HG02840 (cell line): ENCODE results near the gene AKR1D1.

Source experiments
- ATAC-seq: cut with Tn5 transposase; IDR thresholded peaks from one replicate; pipeline ENCODE4 v1.9.1; 2021; ENCODE audit warnings: mild to moderate bottlenecking, moderate library complexity, moderate number of reproducible peaks; ENCODE audit not compliant: unreplicated experiment, low FRiP score

Gene AKR1D1

GRCh38 chr7:138158739-138159528, 82.7 kb downstream of the AKR1D1 start:
- ATAC-seq: no peak

DNA sequence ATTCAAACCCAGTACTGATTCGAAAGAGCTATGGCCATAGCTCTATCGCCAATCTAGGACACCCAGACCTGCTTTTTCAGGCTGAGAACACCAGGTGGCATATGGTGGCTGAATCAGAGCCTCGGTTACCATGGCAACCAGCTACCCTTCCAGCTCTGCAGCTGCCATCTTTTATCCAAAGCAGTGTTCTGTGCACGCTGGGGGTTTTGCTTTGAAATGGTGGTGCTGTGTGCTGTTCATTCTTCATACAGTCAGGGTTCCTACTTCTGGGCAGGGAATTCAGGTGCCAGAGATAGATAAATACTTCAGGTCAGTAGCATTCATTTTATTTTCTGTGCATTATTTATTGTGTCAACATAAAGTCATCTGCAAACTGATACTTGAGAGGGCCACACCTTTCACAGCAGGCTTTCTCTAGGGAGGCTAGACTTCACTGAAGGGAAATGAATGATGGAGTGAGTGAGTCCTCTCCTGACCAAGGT, 85.4 kb downstream of the AKR1D1 start:
- ATAC-seq: peak; percentile 99

- ATAC-seq: no peak
These were observed 86.0 kb downstream of the AKR1D1 start for GRCh38 chr7:138162236-138162635.

- no peak for ATAC-seq
These were observed 87.5 kb downstream of the AKR1D1 start for GRCh38 chr7:138163800-138164199.

DNA sequence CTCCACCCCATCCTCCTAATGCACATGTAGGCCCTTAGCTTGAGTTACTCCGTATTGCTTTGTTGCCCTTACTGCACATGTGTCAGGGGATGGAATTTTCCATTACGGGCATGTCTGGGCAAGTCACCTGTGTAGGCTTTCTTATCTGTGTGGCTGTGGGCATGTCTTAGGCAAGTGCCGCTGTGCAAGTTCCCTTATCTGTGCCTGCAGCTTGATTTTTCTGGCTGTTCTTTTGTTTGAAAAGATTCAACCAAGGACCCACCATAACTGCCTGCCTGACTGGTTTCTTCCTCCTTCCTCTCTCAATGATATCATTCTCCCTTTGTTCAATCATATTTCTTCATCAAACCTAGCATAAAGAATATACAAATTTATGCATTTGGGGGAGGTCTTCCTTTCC, 88.5 kb downstream of the AKR1D1 start:
- no peak for ATAC-seq

DNA sequence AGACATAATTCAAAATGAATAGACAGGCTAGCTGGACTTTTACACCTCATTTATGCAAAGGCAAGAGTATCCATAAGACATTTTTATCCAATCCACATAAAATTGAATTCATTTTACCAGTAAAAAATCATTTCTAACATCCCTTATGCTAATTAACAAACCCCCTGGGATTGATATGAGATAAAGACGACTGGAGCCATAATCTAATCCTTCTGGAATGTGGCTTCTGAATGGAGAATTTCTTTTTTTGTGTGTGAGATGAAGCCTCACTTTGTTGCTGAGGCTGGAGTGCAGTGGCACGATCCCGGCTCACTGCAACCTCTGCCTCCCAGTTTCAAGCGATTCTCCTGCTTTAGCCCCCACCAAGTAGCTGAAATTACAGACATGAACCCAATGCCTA, 90.4 kb downstream of the AKR1D1 start:
- no peak for ATAC-seq

GRCh38 chr7:138167222-138167621, 91.0 kb downstream of the AKR1D1 start:
- ATAC-seq: no peak

DNA sequence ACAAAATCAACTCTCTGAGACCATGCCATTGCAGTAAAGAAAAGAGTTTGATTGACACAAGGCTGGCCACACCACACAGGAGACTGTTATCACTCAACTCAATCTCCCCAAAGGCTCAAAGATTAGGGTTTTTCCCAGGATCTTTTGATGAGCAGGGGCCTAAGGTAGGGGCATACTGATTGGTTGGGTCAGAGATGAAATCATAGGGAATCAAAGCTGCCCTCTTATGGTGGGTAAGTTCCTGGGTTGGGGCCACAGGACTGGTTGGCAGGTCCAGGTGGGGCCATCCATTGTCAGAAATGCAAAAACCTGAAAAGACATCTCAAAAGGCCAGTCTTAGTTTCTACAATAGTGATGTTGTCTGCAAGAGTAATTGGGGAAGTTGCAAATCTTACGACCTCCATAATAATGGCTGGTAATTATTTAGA, 91.6 kb downstream of the AKR1D1 start:
- ATAC-seq: no peak
